Transverse colon (tissue), 4 donors: ENCODE results near the gene C4B.

Experiments used
- EP300 ChIP-seq: sonication (generic); formaldehyde crosslinking; IDR thresholded peaks from one replicate; pipeline ENCODE4 v1.6.1; 2017; ENCODE audit warnings: antibody characterized with exemption, low read depth
- POLR2A ChIP-seq: fragments of 450-650 bp; IDR thresholded peaks from one replicate; pipeline ENCODE4 v1.6.1; 2016; ENCODE audit warnings: antibody characterized with exemption, mild to moderate bottlenecking, moderate library complexity
- POLR2AphosphoS5 ChIP-seq, 3 donors: sonication (generic); formaldehyde crosslinking; IDR thresholded peaks; one replicate each; pipeline ENCODE4 v1.6.1; 2016; ENCODE audit warnings: antibody characterized with exemption in 3 of 3
- TF ChIP-seq, protein P1 (sequence below), 5 experiments: fragments of 200-600 bp in 3 of 5; fragments of 450-650 bp in 2 of 5; sonication (generic) in 3 of 5; IDR thresholded peaks; 1 replicate in 2 of 5; 2 replicates in 3 of 5; pipeline ENCODE4 v1.5.1; 2016 to 2017; ENCODE audit warnings: antibody characterized with exemption in 5 of 5, inconsistent platforms in 3 of 5, mild to moderate bottlenecking in 2 of 5, moderate library complexity in 1 of 5

DNA sequence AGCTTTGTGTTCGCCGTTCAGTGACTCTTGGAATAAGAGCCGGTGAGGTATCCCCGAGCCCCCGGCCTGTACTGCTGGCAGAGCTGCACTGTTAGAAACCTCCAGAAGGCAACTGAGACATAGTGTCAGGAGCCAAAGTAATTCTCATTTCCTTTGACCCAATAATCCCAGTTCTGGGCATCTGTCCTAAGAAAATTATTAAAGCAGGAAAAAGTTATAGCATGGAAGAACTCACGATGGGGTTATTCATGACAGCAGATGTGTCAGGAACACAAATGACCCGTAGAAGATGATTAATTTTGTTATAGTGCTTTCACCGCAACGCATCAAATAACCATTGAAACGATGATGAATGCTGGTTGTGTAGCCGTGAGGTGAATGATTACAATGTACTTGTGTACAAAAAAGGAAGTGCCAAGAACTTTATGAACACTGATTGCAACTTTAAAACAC, 43.9 kb downstream of the C4B start:
- TF ChIP-seq POLR2AphosphoS5 (IDR thresholded peaks at IDR 0.05) (no peak), POLR2A (no peak), EP300 (no peak)
- TF ChIP-seq, protein P1, sequence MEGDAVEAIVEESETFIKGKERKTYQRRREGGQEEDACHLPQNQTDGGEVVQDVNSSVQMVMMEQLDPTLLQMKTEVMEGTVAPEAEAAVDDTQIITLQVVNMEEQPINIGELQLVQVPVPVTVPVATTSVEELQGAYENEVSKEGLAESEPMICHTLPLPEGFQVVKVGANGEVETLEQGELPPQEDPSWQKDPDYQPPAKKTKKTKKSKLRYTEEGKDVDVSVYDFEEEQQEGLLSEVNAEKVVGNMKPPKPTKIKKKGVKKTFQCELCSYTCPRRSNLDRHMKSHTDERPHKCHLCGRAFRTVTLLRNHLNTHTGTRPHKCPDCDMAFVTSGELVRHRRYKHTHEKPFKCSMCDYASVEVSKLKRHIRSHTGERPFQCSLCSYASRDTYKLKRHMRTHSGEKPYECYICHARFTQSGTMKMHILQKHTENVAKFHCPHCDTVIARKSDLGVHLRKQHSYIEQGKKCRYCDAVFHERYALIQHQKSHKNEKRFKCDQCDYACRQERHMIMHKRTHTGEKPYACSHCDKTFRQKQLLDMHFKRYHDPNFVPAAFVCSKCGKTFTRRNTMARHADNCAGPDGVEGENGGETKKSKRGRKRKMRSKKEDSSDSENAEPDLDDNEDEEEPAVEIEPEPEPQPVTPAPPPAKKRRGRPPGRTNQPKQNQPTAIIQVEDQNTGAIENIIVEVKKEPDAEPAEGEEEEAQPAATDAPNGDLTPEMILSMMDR (IDR thresholded peaks at IDR 0.05) = no peak
